GM21390 (cell line): ENCODE measurements around the gene OR52W1.
A peak's percentile ranks its signal among the peaks of the same experiment; 100 is the strongest.
"Not testable (repeated sequence)": the region's sequence is repeated elsewhere in the genome, so short reads cannot be mapped to it uniquely, and the experiment has no call there.

Source experiments
- ATAC-seq: cut with Tn5 transposase; IDR thresholded peaks from one replicate; pipeline ENCODE4 v1.9.1; 2021; ENCODE audit not compliant: unreplicated experiment

Gene OR52W1

GRCh38 chr11:6216501-6216900 is 17.5 kb downstream of the OR52W1 start:
- no peak for ATAC-seq

GRCh38 chr11:6217722-6218121 is 18.7 kb downstream of the OR52W1 start:
- no peak for ATAC-seq

GRCh38 chr11:6219359-6219758 is 20.3 kb downstream of the OR52W1 start:
- ATAC-seq, result no peak

DNA sequence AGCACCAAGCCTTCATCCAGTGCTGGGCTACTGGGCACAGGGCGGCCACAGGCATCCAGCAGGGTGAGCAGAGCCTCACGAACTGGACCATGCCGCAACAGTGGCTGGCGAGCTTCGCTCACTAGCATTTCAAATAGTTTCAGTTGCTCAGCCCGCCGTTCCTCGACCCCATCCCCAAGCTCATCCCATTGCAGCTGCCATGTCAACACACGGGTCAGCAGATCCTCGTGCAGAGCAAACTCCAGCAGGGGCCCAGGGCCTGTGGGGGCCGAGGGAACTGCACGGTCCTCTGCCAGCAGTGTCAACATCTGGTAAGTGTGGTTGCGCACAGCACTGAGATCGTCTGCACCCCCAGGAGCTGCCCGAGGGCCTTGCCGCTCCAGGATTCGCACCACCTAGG is 24.8 kb downstream of the OR52W1 start:
- ATAC-seq, result no peak

- no peak for ATAC-seq
These were observed 25.4 kb downstream of the OR52W1 start for GRCh38 chr11:6224421-6224820.

DNA sequence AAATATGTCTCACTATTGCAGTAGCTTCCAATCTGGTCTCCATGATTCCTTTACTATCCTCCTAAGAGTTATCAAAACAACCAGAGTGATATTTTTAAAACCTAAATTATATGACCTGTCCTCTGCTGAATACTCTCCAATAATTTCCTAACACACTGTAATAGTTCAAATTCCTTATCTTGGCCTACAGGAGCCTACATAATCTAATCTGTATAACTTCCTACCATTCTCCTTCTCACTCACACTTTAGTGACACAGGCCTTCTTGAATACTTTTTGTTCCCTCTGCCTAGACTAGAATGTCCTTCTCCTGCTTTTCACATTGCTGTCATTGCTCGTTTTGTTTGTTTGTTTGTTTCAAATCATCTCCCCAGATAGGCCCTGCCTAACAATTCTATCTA is 26.0 kb downstream of the OR52W1 start:
- no peak for ATAC-seq

DNA sequence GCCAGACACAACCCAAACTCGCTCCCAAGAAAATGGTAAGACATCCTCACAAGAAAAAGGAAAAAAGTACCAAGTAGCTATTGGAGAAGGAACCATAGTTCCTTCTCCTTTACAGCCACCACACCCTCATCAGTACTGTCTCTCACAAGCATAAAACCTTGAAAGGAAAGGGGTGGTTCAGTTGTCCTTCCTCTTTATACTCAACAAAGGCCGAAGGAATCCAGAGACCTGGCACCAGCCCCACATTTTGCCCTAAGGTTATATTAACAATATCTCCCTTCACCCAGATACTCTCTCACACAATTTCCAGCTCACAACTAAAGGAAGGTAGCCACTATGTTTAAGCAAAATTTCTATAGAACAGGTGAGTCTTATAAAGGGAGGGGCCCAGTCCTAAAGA is 26.9 kb downstream of the OR52W1 start:
- ATAC-seq, result no peak

- no peak for ATAC-seq
These were observed 29.5 kb downstream of the OR52W1 start for GRCh38 chr11:6228520-6228919.

GRCh38 chr11:6229911-6230310 is 30.9 kb downstream of the OR52W1 start:
- ATAC-seq, result no peak

GRCh38 chr11:6232899-6233298 is 33.9 kb downstream of the OR52W1 start:
- no peak for ATAC-seq

DNA sequence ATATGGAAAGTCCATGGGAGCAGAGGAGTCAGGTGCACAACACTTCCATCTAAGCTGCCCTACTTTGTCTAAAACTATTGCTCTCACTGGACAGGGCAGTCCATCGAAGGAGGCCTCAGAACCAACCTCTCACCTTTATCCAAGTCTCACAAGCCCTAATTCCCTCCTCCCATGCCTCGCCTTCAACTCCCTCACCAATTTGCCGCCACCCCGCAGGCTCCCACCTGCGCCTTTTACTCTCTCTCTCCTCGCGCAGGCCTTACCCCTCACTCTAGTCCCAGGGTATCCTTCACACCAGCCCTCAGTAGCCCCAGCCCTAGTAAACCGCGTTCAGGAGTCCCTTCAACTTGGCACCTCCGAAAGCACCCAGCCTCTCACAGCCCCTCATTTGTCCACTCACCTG is 35.0 kb downstream of the OR52W1 start:
- no peak for ATAC-seq

DNA sequence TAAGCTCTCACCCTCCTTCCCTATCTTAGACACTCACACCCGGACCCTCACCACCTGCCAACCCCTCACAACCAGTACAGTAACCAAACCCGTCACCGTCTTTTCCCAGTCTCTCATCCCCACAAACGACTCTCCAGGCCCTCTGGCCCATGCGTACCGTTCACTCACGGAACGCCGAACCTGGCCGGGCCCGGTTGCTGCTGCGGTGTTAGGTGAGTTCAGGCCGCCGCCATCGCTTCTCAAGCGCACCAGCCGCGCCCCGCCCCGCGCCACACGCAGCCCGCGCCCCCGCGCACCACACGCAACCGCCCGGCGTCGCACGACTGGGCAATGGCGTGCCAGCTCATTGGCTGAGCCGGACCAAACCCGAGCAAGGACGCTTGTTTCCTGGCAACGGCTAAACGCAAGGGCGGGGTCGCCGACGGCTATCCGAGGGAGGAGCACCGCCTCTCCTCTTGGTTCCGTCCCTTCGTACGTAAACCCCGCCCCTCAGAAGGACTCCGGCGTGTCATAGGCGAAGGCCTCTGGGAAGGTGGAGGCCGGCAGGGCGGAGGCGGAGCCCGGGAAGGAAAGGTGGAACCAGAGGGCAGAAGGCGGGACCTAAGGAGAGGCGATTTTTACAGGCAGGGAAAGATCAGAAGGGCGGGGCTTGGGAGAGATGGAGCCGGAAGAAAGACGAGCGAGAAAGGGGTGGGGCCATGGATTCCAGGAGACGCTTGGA is 35.5 kb downstream of the OR52W1 start, which contains the start of gene FHIP1B:
TSS of gene FHIP1B (minus strand) at position 250 of the 721 bp plus-strand sequence. CDS start 10,120 bp downstream, outside the sequence.
- peak; percentile 95 for ATAC-seq

DNA sequence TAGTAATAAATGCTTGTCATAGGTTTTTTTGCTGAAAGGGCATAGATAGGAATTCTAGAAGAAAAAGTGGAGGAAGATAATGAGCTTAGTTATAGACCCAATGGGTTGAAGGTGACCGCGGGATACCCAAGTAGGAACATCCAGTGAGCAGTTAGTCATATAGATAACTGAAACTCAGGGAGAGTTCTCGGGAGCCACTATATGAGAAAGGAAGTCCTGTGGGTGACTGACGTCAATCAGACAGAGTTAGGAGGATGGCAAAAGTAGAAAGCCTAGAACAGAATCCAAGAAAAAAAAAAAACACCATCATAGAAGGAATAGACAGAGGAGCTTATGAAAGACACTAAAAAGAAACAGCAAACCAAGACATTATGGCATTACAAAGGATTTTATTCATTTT is 38.2 kb downstream of the OR52W1 start:
- no peak for ATAC-seq

- no peak for ATAC-seq
These were observed 38.8 kb downstream of the OR52W1 start for GRCh38 chr11:6237761-6238302.

DNA sequence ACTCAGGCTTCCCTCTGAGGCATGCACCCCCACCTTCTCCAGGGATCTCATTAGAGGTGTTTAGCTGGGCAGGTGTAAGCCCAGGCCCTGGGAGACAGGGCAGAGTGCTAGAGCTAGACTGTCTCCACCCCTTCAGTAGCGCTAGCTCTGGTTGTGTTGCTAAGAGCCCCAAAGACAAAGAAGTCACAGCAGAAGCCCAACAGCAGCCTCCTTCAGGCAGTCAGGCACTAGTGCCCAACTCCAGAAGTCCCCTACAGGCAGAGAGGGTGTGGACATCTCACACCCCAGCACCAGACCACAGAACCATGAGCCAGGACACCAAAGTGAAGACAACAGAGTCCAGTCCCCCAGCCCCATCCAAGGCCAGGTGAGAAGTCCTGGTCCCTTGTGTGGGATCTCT is 39.9 kb downstream of the OR52W1 start, which contains the start of gene CNGA4:
TSS of gene CNGA4 (plus strand) at position 188 of the 400 bp plus-strand sequence. CDS start at position 306, 118 bp downstream.
- ATAC-seq, result no peak

DNA sequence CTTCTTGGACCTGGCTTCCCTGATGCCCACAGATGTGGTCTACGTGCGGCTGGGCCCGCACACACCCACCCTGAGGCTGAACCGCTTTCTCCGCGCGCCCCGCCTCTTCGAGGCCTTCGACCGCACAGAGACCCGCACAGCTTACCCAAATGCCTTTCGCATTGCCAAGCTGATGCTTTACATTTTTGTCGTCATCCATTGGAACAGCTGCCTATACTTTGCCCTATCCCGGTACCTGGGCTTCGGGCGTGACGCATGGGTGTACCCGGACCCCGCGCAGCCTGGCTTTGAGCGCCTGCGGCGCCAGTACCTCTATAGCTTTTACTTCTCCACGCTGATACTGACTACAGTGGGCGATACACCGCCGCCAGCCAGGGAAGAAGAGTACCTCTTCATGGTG is 41.1 kb downstream of the OR52W1 start:
- no peak for ATAC-seq

- no peak for ATAC-seq
These were observed 41.8 kb downstream of the OR52W1 start for GRCh38 chr11:6240781-6241180.

DNA sequence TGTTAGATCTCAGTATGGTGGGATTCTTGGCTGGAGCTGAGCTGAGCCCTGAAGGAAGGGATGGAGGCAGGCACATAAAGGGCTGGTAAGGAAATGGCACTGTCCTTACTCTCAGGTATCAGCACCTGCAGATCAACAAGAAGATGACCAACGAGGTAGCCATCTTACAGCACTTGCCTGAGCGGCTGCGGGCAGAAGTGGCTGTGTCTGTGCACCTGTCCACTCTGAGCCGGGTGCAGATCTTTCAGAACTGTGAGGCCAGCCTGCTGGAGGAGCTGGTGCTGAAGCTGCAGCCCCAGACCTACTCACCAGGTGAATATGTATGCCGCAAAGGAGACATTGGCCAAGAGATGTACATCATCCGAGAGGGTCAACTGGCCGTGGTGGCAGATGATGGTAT is 42.3 kb downstream of the OR52W1 start:
- ATAC-seq, result no peak

GRCh38 chr11:6245536-6245935 is 46.5 kb downstream of the OR52W1 start:
- ATAC-seq, result no peak

DNA sequence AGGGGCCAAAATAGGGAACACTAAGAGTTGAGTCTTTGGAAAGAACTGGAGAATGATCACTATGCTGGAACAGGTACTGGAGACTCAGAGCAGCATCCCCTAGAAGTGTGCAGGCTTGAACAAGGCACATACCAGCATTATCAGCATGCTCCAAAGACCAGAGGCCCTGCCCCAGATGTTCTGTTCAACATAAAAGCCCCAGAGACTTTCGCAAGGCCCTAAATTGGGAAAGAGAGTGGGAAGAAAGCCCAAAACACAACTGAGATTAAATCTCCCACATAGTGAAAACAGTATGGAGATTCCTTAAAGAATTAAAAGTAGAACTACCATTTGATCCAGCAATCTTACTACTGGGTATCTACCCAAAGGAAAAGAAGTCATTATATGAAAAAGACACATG is 49.2 kb downstream of the OR52W1 start:
- no peak for ATAC-seq

- ATAC-seq, result not testable (repeated sequence)
These were observed 49.9 kb downstream of the OR52W1 start for GRCh38 chr11:6248897-6249296.
